Mammary epithelial cell (primary cell): ENCODE data around the gene FN3KRP.

ENCODE experiments used
- CTCF ChIP-seq, 2 donors: IDR thresholded peaks in 1 of 2; conservative IDR thresholded peaks in 1 of 2; 2 replicates each; pipeline ENCODE4 v1.5.1; 2011 to 2012; ENCODE audit warnings: inconsistent platforms in 2 of 2, low read length in 2 of 2, mild to moderate bottlenecking in 2 of 2, control low read depth in 1 of 2, low read depth in 1 of 2; ENCODE audit not compliant: insufficient read depth in 1 of 2; ENCODE audit errors: extremely low read depth in 1 of 2
- EZH2 ChIP-seq: IDR thresholded peaks from 2 replicates; pipeline ENCODE4 v1.6.1; 2012; ENCODE audit warnings: low read length, inconsistent platforms, borderline replicate concordance

GRCh38 chr17:82767041-82767754 is 50.7 kb downstream of the FN3KRP start:
- TF ChIP-seq CTCF (conservative IDR thresholded peaks at IDR 0.05 in 1 of 2, IDR thresholded peaks at IDR 0.05 in 1 of 2; ENCODE audit: extremely low read depth in 1 of 2, insufficient read depth in 1 of 2, low read depth in 1 of 2, low read length in 2 of 2) (peak; percentile 67 to 70), EZH2 (no peak)
